22Rv1 (cell line): Measurements from ENCODE around the gene RDM1.

Experiments used
- H3K27ac ChIP-seq: fragments of 450-650 bp; 2 replicates; pipeline ENCODE4 v1.5.1; 2017
- ZFX ChIP-seq: fragments of 450-650 bp; IDR thresholded peaks from 2 replicates; pipeline ENCODE4 v1.6.1; 2017; ENCODE audit warnings: antibody characterized with exemption, borderline replicate concordance
- TF ChIP-seq, protein P1 (sequence below): fragments of 450-650 bp; IDR thresholded peaks from 2 replicates; pipeline ENCODE4 v1.5.1; 2017; ENCODE audit warnings: mild to moderate bottlenecking

RDM1 gene

DNA sequence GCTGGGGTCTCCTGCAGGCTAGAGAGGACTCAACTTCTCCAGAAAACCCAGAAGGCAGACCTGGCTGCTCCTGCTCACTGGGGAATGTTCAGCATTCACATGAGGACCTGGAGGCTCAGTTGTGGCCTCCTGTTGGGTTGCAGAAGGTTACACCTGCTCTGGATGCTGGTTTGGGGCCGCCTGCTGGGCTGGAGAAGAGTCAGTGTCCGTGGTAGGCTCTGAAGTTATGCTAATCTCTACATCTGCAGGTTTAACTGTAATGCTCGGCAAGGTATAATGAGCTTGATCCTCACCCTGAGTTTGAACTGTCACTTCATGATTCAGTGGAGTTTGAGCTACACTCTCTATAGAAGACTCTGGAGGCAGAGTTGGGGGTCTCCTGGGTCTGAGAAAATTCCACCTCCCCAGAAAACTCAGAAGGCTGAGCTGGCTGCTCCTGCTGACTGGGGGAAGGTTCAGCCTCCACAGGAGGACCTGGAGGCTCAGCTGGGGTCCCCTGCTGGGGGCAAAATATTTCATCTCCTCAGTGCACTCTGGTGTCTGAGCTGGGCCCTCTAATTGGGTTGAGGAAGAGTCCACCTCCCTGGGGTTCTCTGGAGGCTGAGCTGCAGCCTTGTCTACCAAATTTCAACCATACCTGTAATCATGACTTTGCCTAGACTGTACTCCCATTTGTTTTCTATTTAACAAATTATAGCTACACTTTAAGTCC lies 23.5 kb downstream of the RDM1 start:
- TF ChIP-seq, protein P1, sequence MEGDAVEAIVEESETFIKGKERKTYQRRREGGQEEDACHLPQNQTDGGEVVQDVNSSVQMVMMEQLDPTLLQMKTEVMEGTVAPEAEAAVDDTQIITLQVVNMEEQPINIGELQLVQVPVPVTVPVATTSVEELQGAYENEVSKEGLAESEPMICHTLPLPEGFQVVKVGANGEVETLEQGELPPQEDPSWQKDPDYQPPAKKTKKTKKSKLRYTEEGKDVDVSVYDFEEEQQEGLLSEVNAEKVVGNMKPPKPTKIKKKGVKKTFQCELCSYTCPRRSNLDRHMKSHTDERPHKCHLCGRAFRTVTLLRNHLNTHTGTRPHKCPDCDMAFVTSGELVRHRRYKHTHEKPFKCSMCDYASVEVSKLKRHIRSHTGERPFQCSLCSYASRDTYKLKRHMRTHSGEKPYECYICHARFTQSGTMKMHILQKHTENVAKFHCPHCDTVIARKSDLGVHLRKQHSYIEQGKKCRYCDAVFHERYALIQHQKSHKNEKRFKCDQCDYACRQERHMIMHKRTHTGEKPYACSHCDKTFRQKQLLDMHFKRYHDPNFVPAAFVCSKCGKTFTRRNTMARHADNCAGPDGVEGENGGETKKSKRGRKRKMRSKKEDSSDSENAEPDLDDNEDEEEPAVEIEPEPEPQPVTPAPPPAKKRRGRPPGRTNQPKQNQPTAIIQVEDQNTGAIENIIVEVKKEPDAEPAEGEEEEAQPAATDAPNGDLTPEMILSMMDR: no peak
- TF ChIP-seq ZFX: no peak
- no peak overlapping the region for H3K27ac ChIP-seq

DNA sequence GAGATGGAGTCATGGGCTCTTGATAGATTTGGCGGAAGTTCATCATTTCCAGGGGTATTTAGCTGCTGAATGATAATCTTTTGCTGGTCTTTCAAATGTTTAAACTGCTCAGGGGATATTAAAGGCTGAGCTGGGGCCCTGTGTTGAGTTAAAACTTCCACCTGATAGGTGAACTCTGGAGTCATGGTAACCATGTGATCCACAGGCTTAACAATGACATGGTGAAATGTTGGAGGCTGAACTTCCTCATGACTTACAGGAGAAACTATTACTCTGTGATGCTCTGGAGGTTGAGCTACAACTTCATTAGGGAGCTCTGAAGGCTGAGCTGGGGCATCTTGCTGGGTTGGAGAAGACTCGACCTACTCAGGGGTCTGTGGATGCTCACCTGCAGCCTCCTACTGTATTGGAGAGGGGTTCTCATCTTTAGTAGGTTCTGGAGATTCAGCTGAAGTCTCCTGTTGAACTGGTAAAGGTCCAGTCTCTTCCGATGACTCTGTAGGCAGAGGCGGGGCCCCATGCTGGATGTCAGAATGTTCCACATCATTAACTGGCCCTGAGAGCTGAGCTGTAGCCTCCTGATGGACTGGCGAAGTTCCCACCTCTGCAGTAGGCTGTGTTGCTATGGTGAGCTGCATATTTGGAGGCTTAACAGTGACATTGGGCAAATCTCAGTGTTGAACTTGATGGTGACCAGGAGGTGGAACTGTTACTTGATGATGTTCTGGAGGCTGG lies 24.2 kb downstream of the RDM1 start:
- no peak for TF ChIP-seq ZFX
- TF ChIP-seq, protein P1: no peak
- H3K27ac ChIP-seq: no peak overlapping the region

DNA sequence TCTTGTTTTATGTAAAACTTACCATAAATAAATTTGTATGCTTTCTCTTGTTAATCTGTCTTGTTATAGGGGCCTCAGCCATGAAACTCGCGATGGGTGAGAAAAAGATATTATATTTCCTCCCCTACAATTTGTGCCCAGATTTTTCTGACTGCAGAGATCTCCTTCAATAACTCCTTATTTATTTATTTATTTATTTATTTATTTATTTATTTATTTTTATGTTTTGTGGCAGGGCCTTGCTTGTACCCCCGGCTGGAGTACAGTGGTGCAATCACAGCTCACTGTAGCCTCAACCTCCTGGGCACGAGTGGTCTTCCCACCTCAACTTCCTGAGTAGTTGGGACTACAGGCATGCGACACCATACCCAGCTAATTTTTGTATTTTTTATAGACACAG lies 27.1 kb downstream of the RDM1 start:
- TF ChIP-seq, protein P1: no peak
- TF ChIP-seq ZFX: no peak

DNA sequence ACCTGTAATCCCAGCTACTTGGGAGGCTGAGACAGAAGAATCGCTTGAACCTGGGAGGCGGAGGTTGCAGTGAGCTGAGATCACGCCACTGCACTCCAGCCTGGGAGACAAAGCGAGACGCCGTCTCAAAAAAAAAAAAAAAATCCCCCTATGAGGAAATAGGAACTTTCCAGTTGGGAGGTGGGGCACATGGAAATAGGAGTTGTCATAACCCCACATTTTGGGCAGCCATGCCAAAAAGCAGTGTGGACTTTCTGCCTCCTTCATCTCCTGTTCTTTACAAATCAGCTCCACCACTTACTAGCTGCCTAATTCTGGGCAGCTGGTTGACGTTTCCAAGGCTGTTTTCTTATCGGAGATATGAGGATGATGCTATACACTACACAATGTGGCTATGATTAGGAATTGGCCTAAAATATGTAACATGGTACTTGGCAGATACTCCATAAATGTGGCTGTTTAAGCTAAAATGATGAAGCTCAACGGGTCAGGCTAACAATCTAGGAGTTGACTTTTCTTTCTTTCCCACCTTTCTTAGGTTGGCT lies 28.9 kb downstream of the RDM1 start:
- H3K27ac ChIP-seq: no peak overlapping the region
- TF ChIP-seq ZFX: no peak
- TF ChIP-seq, protein P1: no peak

More for the DNA sequence above, 27.1 kb downstream of the RDM1 start:
- H3K27ac ChIP-seq: no peak overlapping the region

DNA sequence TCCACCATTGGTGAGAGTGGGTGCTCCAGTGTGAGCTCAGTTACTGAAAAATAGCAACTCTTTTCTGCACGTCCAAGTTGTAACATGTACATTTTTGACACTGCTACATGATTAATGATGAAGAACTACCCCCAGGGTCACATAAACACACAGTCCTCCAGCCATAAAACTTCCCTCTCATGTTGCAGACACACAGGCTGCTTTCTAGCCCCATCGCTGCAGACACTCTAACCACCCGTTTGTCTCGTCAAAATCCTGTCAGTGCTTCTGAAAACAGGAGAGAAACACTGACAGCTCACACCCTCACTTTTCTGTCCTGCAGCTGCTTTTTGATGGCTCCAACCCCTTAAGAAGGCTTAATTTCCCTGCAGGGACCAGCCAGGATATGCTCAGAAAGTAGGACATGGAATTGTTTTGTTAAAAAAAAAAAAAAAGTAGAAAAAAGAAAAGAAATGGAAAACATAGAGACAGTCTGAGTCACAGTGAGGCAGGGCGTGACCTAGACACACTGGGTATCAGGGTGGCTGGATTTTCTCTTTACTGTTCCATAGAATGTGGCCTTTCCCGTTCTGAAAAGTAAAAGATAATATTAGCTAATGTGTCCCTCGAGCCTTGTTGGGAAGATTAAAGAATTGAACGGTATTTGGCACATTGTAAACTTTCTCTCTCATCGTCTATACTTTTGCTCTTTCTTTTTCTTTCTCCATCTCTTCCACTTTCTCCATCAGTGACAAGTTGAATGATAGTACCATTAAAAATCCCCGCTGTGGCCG lies 29.7 kb downstream of the RDM1 start:
- no peak for TF ChIP-seq ZFX
- TF ChIP-seq, protein P1: no peak
- H3K27ac ChIP-seq: no peak overlapping the region

DNA sequence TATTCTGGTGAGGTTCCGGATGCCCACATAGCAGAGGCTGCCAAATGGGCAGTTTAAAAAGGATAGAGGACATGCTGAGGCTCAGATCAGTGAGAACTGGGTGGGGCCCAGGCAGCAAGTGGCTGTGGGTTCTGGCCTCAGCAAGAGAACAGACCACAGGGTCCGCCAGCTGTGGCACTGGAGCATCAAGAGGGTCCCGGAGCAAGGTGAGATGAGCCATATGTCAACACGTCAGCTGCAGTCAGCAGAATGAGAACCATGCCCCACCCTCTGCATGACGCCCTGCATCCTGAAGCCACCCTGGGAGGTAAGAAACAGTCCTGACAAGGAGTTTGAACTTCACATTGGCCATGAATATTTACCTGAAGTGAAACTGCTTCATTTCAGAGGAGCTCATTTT lies 30.3 kb downstream of the RDM1 start:
- no peak overlapping the region for H3K27ac ChIP-seq
- no peak for TF ChIP-seq ZFX
- TF ChIP-seq, protein P1: no peak
